Inflammatory macrophage treated with lipopolysaccharide for 1 hour (primary cell): Measurements from ENCODE around the gene GNAL.

Experiments used
- DNase-seq, 2 donors: peaks; one replicate each; pipeline ENCODE4 v3.0.0-alpha.2; 2020 to 2022

The GNAL gene

DNA sequence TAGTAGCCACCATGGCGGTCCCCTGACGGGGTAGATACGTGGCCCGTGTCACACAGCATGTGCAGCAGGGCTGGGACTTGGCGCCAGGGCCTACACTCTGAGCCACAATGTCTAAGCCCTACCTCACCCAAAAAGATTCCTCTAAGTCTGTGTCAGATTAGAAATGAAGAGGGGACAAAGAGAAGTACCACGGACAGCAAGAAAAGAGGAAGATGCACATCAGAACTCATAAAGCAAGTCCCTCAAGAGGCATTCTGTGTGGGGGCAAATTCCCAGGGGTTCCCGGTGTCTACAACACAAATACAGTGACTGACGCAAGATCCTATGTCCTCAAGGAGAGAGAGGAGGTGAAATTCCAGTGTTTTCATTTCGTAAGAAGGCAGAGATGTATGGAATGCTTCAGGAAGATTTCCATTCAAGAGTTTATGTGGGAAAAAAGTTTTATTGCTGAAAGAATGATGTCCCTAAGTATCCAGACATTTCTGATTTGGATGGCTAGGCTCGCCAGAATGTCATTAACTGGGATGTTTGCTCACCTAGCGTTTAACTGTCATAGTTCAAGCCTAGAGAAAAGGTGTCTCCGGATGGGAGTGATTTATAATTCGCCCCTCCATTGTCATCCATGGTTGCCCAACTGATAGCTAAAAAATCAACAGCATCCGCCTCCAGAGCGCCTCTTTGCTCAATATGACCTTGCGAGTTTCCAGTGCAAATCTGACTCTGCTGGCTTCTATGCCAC is 86.5 kb downstream of the GNAL start:
- no peak for DNase-seq

DNA sequence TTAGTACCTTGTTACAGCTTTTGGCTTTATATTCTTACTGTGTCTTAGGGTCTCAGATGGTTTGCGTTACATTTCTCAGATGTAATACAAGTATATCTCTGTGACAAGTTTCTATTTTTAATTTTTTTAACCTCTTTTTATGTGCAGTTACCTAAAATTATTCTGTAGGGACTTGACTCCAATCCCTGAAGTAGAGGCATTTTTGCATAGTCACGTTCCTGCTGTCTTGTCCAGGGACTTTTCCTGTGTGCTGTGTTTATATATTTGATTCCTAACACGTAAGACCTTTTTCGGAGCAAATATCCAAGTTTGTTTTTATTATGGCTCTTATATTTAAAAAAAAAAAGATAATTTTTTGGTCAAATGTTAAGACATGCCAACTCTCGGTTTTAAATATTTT is 91.0 kb downstream of the GNAL start:
- DNase-seq: no peak

DNA sequence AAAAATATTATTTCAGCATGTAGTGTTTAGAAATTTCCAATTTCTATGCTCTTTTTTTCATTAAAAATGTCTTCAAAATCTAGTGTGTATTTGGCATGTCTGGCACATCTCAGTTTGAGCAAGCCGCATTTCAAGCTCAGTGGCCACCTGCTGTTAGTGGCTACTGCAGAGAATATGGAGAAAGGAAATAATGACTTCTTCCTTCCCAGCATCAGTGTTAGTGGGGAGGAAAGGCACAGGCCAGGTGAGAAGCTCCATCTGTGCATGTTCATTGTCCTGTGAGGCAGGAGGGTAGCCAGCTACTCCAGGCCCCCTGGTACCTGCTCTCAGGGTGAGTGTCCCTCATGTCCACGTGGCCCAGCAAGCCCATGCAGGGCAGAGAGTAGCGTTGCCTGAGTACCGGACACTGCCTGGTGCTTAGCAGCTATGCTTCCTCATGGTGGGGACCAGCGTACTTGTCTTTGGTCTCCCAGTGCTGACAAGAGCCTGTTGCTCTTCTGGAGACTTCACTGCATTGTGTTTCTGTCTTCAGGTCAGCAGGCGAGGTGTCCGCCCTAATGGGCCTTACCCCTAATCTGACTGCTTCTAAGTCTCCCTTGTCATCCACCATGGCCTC is 94.8 kb downstream of the GNAL start:
- DNase-seq: no peak

DNA sequence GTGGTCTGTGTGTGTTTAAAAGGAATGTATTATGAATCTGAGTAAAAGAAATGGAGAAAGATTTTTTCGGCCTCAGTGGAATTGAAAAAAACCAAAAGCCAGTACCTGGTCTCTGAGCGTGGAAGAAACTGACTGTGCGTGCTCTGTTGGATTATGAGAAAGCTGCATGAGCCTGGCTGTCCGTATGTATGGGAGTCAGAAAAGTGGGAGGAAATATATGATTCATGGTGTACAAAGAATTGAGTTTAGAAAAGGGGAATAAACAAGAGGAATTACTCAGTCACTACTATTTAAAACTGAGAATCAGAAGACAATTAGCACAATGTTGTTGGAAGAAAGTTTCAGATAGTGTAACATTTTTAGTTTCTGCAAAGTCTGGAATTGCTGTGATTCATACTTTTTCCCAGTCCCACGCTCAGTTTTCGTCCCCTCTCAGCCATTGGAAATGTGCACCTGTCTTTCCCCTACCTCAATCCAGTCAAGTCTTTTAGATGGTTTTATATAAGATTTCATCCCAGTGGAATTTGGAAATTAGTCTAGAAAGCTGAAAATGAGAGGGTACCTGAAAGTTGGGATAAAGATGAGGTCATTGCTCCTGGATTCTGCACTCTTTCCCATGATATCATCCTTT is 95.7 kb downstream of the GNAL start:
- peak; percentile 6 to 52 for DNase-seq

DNA sequence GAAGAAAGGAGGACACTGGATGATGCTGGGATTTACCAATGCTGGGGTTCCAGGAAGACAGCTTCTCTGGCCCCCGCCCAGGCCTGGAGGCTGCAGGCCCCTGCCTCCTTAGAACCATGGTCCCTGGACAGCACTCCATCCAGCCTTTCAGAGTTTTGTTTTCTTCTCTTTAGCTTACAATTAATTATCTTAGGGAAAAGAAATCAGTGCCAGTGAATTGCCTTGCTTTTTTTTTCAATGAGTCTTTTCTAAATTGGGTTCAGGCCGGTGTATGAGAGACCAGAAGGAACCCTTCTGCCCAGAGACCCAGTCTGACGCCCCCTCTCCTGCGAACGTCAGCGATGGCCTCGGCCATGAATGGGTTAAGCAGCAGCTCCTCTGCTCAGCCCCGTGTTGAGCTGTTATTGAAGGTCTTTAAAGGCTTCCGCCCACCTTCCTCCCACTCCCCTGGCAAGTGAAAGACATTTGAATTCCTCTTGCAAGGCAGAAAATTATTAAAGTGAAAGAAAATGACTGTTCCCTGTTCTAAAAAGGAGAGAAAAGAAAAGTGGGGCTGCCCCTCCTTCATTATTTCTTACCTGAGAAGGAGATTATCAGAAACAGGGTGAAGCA is 96.5 kb downstream of the GNAL start:
- DNase-seq: peak; percentile 20 to 59

DNA sequence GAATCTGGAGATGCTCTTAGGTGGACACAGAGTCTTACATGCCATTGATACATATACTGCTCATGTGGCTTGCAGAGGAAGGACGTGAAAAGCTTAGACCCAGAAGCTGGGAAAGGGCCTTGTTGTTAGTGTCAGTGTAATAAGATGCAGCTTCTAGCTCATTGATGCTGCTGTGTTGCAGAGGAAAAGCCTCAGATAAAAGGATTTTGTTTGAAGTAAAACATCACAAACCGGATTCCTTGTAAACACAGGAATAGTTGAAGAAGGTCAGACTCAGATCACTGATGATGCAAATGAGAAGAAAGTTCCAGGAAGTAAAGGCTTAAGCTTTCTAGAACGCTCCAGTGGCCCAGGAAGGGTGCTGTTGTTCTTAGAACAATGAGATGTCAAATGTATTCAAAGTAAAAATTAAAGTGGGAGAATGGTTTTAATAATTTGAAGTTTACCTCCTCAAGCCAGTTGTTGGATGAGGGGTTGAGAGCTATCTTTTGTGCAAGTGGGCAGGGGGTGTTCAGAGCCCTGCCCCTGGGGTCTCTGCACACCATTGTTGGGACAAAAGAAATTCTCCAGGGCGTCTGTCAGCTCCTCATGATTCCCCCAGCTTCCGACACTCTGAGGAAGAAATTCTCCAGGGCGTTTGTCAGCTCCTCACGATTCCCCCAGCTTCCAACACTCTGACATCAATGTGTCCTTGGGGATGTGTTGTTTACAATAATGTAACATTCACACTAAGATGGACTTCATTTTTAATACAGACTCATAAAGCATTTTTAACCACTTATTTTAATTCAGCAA is 100.8 kb downstream of the GNAL start:
- DNase-seq: no peak

DNA sequence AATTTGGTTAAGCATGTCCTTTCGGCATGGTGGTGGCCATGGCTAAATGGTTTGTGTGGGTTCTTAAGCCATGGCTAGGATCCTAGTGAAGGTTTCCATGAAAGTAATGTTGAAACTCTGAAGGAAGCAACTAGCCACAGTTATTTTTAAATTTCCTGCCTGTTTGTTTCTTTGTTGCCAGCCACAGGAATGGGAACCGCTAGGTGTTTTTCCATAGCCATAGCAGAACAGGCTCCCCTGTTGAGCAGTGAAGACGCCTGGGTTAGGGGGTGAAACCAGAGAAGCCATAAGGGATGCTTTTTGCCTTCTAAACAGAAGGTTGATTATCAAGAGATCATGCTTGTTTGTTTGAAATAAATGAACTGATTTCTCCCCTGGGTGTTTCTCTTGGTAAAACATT is 102.1 kb downstream of the GNAL start:
- DNase-seq: no peak

DNA sequence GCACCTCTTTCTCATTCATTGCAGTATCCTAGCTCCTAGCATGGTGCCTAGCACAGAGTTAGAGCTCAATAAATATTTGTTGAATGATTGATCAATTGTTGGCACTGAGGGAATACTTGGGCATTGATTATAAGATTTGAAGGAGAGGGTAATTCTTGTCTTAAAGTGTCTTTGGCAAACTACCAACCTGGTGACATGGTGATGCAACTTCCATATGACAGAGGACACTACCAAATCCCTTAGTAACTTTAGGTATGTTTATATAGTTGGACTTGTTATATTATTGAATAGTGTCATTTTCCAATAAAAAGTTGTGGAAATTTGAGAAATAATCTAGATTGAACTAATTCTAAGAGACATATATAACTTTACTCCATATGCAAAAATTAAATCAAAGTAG is 103.6 kb downstream of the GNAL start:
- no peak for DNase-seq

DNA sequence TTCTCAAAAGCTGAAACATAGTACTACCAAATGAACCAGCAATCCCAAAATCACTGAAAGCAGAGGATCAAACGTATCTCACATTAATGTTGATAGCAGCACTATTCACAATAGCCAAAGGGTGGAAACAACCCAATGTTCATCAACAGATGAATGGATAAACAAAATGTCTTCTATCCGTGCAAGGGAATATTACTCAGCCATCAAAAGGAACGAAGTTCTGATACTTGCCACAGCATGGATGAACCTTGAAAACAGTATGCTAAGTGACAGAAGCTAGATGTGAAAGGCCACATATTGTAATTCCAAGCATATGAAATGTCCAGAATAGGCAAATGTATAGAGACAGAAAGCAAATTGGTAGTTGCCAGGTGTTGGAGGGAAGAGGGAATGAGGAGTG is 105.1 kb downstream of the GNAL start:
- no peak for DNase-seq

DNA sequence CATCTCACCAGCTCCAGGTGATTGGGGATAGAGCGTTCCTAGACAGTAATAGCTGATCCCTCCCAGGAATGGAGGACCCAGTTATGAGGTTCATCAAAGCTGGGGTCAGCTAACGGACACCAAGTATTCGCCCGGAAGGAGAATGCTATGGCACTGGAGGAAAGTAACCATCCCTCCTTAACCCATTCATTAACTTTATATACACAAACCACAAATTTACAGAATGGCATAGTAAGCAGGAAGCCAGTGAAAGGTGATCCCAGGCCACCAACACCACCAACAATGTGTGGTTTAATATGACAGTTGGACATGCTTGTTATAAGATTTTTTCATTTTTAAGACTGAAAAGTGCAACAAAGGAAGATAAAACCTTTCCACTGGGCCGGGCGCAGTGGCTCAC is 106.9 kb downstream of the GNAL start:
- DNase-seq: no peak

DNA sequence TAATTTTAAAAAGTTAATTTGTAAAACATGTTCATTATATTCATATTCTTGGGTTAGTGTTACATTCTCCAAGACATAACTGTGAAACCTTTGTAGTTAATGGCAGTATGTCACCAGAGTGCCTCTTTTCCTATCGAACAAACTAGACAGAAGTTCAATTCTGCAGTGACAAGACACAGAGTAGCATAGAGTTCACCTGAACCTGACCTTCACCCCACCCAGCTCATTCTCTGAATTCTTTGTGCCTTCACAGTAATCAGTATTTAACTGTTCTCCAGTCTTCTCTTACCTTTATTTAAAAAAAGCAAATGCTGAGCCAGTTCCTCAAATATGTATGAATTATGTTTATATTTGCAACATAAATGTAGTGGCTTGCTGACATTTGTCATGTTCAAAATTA is 109.2 kb downstream of the GNAL start:
- no peak for DNase-seq

DNA sequence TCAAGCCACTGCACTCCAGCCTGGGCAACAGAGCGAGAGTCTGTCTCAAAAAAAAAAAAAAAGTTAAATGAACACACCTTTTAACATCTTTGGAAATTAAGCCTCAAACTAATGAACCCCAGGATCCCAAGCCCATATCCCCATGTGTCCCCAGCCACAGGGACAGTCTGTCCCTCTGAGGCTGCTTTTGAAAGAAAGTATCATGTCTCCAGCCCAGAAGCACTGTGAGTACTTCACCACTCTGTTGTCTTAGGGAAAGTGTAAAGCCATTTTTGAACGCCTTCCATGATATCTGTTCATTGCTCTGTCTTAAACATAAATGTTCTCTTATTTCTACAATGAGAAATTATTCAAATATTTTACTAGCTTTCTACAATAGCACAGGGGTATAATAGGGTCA is 110.0 kb downstream of the GNAL start:
- DNase-seq: no peak

DNA sequence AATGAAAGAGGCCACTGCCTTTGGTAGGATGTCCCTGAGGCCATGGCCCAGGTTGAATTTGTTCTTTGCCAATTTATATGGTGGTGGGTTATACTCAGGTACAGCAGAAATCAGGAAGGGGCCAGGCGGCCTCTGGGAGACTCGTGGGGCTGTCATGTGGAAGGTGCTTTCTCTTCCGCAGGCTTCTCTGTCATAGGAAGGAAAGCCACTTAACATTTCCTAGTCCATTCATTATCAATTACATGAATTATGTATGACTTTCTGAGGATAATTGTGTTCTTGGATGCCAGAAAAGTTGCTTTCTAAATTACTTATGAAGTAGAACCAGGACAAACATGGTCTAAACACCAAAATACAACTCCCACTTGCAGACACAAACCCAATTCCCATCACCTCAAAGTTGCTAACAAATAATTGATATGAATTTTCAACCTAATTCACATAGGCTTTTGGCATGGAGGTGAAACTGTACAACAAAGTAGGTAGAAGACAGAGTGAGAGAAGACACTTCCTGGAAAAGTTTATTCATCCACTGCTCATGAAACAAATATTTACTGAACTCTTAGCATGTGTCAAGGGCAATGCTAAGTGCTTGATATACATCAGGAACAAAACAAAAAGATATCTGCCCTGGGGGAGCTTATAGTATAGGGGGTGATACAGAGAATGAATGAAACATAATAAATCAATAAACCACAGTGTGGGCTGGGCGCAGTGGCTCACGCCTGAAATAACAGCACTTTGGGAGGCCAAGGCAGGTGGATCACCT is 111.7 kb downstream of the GNAL start:
- DNase-seq: no peak

DNA sequence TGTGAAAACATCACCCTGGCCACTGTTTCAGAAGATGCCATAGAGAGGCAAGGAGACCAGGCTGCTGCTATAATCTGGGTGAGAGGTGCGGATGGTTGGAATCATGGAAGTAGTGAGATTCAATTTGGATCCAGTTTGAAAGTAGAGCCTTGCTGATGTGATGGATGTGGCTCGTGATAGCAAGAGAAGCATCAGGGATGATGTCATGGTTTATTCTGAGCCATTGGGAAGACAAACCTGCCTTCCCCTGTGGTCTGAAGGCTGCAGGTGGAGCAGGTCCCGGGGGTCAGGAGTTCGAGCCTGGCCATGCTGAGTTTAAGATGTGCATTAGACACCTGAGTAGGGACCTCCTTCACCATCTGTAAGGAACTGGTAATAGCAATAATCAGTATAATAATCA is 112.5 kb downstream of the GNAL start:
- no peak for DNase-seq

DNA sequence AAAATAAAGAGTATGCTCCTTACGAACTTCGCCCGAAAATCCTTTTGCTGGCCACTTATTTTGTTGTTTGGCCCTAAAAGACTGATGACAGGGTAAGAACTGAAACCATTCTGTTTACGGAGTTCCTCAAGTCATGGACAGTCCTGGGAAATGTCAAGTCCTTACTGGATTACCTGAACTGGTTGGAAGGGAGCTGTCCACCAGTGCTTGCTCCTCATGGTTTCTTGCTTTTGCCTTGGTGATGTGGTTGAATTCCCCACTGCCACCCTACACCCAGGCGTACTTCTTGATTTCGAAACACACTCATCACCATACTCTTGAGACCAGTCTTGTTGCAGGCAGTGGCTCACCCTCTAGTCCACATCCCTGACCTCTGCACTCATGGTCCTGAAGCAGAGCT is 113.1 kb downstream of the GNAL start:
- no peak for DNase-seq

DNA sequence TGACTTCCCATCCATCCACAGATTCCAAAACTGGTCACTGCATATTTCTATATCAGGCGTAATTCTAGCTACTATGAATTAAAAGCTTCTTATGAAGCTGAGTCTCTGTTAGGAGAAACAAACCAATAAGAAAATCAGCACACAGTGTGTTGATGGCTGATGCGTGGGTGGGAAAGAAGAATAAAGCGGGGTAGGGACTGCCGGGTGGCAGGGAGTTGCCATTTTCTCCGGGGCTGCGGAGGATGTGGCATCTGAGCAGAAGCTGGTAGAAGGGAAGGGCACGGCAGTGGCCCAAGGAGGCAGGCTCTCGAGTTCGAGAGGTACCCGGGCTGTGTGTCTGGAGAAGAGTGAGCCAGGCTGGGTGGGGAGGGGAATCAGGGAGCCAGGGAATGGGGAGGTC is 113.5 kb downstream of the GNAL start:
- no peak for DNase-seq

DNA sequence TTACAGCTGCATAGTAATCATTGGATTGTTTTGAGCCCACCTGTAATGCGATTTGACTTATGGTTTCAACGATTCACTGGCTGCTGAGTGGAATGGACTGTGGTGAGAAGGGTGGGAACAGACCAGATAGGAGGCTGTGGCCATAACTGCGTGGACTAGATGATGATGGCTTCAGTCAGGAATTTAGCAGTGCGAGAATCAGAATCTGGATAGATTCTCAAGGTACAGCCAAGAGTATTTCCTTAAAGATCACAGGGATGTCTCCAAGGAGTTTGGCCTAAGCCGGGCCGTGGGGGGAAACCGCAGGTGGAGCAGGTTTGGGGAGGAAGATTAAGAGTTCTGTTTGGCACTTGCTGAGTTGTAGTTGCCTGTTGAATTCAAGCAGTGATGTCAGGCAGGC is 118.2 kb downstream of the GNAL start:
- no peak for DNase-seq

DNA sequence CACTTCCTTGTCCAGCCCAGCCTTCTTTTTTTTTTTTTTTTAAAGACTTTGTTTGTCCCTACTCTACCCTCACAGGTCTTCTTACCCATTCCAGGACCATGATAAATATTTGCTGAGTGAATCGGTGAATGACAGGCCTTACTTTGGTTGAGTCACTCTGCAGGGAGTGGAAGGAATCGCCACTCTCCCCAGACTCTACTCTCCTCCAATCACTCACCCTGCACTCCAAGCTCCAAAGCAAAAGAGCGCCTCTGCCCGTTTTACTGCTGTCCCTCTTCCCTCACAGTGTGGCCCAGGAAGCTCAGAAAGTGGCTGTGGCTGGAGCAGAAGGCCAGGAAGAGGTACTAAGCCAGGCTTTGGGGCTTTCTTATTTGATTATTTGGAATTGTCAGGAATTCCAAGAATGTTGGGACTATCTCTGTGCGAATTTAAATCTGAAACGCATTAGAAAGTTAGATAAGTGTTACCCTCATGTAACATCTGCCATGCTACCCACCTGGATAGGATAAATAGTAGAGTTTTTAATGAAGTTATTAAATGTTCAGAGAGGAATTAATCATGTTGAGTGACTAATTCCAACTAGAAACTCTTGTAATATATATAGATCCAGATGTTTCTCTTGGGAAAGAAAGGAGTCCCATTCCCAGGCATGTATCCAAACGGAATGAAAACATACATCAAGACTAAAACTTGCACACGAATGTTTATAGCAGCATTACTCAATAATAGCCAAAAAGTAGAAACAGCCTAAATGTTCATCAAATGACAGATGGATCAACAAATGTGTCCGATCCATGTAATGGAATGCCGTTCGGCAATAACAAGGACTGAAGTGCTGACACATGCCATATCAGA is 119.2 kb downstream of the GNAL start:
- no peak for DNase-seq

DNA sequence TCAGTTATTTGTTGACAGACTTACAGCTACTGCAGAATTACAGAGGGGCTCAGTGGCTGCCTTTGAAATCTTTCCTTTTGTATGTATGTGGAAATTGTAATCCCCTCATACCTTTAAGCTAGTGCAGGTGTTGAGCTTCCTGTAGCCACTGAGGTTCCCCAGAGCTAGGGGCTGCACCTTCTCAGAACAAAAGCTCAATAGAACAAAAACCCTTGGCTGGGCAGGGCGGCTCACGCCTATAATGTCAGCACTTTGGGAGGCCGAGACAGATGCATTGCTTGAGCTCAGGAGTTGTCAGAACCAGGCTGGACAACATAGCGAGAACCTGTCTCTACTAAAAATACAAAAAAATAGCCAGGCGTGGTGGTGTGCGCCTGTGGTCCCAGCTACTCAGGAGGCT is 120.8 kb downstream of the GNAL start:
- no peak for DNase-seq

DNA sequence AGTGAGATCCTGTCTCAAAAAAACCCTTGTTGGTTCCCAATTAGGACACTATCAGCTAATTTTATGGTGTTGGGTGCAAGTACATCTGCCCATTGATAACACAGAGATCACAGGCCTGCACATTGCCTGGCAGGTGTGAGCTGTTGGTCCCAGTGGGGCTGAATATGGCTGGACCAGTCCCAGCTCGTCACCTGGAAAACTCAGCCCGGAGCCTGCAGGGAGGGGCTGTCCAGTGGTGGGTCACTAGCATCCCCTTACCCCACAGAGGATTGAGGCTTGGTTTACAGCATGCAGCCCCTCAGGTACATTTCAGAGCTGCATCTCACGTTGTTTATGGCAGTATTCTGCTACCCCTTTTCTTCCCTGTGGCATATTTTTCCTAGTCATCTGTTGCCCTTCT is 121.3 kb downstream of the GNAL start:
- DNase-seq: no peak

DNA sequence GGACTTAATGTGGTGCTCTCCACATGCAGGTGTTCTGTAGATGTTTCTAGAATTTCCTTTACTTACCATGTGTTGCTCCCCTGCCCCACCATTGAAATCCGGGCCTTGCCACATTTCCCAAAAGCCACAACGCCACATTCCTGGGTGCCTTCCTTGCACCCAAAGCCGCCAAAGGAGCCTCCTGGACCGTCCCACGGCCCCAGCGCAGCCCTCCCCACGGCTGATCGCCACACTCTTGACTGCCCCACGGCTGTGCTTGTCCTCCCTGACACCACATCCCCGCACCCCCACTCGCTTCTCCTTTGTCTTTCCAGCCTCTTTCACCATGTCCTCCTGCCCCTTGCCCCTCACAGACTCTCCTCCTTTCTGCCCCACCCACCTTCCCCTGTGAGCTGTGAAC is 121.9 kb downstream of the GNAL start:
- no peak for DNase-seq

DNA sequence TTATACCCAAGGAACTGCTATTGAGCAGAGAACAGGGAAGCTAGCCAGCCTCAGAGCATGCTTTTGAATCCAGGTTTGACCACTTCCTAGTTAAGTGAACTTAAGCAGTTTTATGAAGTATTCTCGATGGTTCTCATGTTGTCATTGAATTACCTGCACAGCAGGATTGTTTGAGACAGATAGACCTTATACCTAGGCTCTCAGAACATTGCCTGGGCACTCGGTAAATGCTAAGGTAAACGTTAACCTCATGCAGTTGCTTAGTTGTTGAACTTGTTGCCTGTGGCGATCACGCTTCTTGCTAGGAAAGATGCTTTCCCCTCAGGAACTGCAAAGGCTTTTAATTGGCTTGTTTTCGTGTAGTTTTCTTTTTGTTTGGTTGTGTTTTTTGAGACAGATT is 128.2 kb downstream of the GNAL start:
- no peak for DNase-seq
